ENCODE measurements around the gene ILDR2. TPM values are rescaled to one million over a fixed set of nuclear protein-coding genes. Genes with fewer than 3 reads are reported as not detected.

Gene ILDR2
- total and polyA plus RNA-seq, 8 donors = 0.09 to 0.95 (median 0.33) TPM

DNA sequence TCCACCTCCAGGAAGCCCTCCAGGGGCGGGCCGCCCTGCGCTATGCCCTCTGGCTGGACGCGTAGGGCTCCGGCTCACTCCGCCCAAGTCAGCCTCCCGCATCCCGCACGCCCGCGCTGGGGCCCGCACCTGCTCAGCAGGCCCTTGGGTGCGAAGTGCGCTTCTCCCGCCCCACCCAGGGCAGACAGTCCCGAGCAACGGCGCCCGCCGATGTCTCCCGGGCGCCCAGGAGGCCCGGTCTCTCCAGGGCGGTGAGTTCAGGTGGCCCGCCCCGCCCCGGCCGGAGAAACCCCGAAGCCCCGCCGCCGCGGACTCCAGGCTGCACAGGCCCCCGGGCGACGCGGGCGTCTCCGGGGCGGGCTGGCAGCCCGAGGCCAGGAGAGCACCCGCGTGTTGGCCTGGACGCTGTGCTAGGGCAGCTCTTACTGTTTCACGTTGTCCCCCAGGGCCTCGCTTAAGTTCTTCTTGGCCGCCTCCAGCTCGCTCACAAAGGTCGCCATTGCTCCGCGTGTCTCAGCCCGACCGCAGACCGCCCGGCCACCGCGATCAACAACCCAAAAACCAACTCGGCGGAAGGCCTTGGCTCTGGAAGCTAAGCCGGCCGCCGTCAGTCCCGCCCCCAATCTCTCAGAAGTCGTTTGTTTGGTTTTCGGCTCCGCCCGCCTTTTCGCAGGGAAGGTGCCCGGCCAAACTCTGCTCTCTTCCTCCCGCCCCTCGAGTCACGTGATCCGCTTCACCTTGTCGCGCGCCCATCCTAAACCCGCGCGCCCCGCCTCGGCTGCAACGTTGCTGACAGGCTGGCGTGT is 99.4 kb downstream of the ILDR2 start, which contains the start of gene TADA1:
TADA1 (minus strand) TSS at position 531 of the 806 bp plus-strand sequence; CDS start at position 500, 31 bp downstream.
- peak; percentile 94 for FAIRE-seq
- WGBS, 2 donors = 0% methylated on average over 67 to 84 of the region's 84 CpGs

GRCh38 chr1:166875302-166875733 is 100.0 kb downstream of the ILDR2 start:
- FAIRE-seq = no peak
- Histone ChIP-seq H3K36me3 (no peaks in the 10 kb centered on the region), H3K4me1 (peaks cover 10 to 33% (median 15%) of the 10 kb centered on the region in 3 donors), H3K27me3 (no peaks in the 10 kb centered on the region), H3K9me3 (no peaks in the 10 kb centered on the region), H3K4me3 (peak overlapping the region; percentile 78 to 97 (median 86)), H3K27ac (peak overlapping the region; percentile 91 to 96 (median 92))
- no peak for ATAC-seq
- WGBS, 2 donors = 26 to 28% methylated on average over 8 of the region's 8 CpGs
- TF ChIP-seq CTCF (IDR thresholded peaks at IDR 0.05) = no peak
- DNase-seq = no peak
- intact Hi-C loops (cut with DNase I) = no loop called here

More for the DNA sequence above, 99.4 kb downstream of the ILDR2 start, which contains the start of gene TADA1:
- TF ChIP-seq CTCF (IDR thresholded peaks at IDR 0.05) = no peak
- ATAC-seq (peak; percentile 95 to 98 (median 95)), DNase-seq (peak; percentile 94 to 99 (median 98))
- peak within 1 kb of the TSS; percentile 91 to 96 (median 92) for H3K27ac ChIP-seq
- intact Hi-C loops (cut with DNase I) = no loop called here
- H3K36me3 ChIP-seq = no peaks in the 10 kb centered on the region
- no peaks in the 10 kb centered on the region for H3K9me3 ChIP-seq
- H3K4me3 ChIP-seq = peak within 1 kb of the TSS; percentile 78 to 97 (median 86)
- H3K27me3 ChIP-seq = no peaks in the 10 kb centered on the region
- peaks cover 8 to 31% (median 11%) of the 10 kb centered on the region in 3 donors for H3K4me1 ChIP-seq

GRCh38 chr1:166874464-166874863 is 100.9 kb downstream of the ILDR2 start:
- Histone ChIP-seq H3K27me3 (no peaks in the 10 kb centered on the region), H3K4me1 (peaks cover 12 to 33% (median 15%) of the 10 kb centered on the region in 3 donors), H3K36me3 (no peaks in the 10 kb centered on the region), H3K9me3 (no peaks in the 10 kb centered on the region), H3K27ac (no peak overlapping the region), H3K4me3 (no peak overlapping the region)
- TF ChIP-seq CTCF (IDR thresholded peaks at IDR 0.05) = no peak
- FAIRE-seq = no peak
- intact Hi-C loops (cut with DNase I) = no loop called here
- 89% methylated on average over 8 of the region's 8 CpGs for WGBS, 2 donors
- no peak for ATAC-seq
- DNase-seq = no peak

- TF ChIP-seq CTCF (IDR thresholded peaks at IDR 0.05) = no peak
- Histone ChIP-seq H3K36me3 (no peaks in the 10 kb centered on the region), H3K9me3 (no peaks in the 10 kb centered on the region), H3K27ac (no peak overlapping the region), H3K4me3 (no peak overlapping the region), H3K4me1 (peaks cover 12 to 33% (median 15%) of the 10 kb centered on the region in 3 donors), H3K27me3 (no peaks in the 10 kb centered on the region)
- 70 to 72% methylated on average over 4 of the region's 4 CpGs for WGBS, 2 donors
- FAIRE-seq = no peak
- intact Hi-C loops (cut with DNase I) = no loop called here
- no peak for DNase-seq
- peak in 1 of 4 donors; percentile 31 for ATAC-seq
Observed at GRCh38 chr1:166870584-166870983, 104.8 kb downstream of the ILDR2 start.
